Peyer's patch (tissue), 4 donors: ENCODE data around the gene KCNMA1.

ENCODE experiments used
- CTCF ChIP-seq, 6 experiments: fragments of 450-650 bp in 4 of 6; fragments of 200-600 bp in 2 of 6; sonication (generic) in 1 of 6; IDR thresholded peaks; one replicate each; pipeline ENCODE4 v1.5.1; 2017 to 2019; ENCODE audit warnings: antibody characterized with exemption in 6 of 6, mild to moderate bottlenecking in 3 of 6, moderate library complexity in 1 of 6
- POLR2A ChIP-seq, 2 donors: fragments of 450-650 bp; IDR thresholded peaks; one replicate each; pipeline ENCODE4 v1.5.1; 2017; ENCODE audit warnings: antibody characterized with exemption in 2 of 2, mild to moderate bottlenecking in 2 of 2, moderate library complexity in 2 of 2

DNA sequence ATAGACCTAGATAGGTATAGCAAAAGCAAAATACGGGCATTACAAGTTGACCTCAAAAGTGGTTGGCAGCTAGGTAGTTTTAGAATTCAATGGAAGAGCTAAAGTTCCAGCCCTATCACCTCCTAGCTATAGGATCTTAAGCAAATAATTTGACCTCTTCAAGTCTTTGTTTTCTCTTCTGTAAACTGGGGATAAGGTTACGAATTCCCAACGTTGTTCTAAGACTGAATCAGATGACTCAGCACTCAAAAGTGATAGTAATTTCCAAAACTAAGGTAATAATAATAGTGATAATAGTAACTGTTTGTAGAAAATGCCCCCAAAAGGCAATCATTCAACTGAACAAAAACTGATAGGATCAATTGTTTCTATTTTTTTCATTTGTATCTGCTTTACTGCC lies 445.2 kb downstream of the KCNMA1 start:
- TF ChIP-seq CTCF (IDR thresholded peaks at IDR 0.05), result no peak
- no peak for TF ChIP-seq POLR2A (IDR thresholded peaks at IDR 0.05)
